H1 (cell line): Measurements from ENCODE around the gene SULT2B1. TPM values are rescaled to one million over a fixed set of nuclear protein-coding genes. Genes with fewer than 3 reads are reported as not detected.

Source experiments
- CHD7 ChIP-seq: fragments of 300-600 bp; sonication (generic); IDR thresholded peaks from 2 replicates; pipeline ENCODE4 v1.7.1; 2012; ENCODE audit warnings: low read length, moderate library complexity, mild to moderate bottlenecking, inconsistent platforms; ENCODE audit not compliant: insufficient replicate concordance
- GABPA ChIP-seq: IDR thresholded peaks from 2 replicates; pipeline ENCODE4 v1.6.1; 2011; ENCODE audit warnings: mild to moderate bottlenecking, low read length, moderate library complexity, borderline replicate concordance; ENCODE audit not compliant: insufficient read depth
- SIRT6 ChIP-seq: IDR thresholded peaks from one replicate; pipeline ENCODE4 v1.7.1; 2012; ENCODE audit warnings: low read length, inconsistent platforms
- TCF12 ChIP-seq: IDR thresholded peaks from 2 replicates; pipeline ENCODE4 v1.6.1; 2011; ENCODE audit warnings: low read depth, mild to moderate bottlenecking, low read length
- TEAD4 ChIP-seq: IDR thresholded peaks from 2 replicates; pipeline ENCODE4 v1.6.1; 2012; ENCODE audit warnings: low read depth, low read length, inconsistent platforms, mixed read lengths
- YY1 ChIP-seq: IDR thresholded peaks from 2 replicates; pipeline ENCODE4 v1.6.1; 2011; ENCODE audit warnings: low read depth, mild to moderate bottlenecking, low read length
- polyA plus RNA-seq, 7 experiments: library from polyadenylated mRNA; depleted of rRNA in 3 of 7; stranded (reverse) in 5 of 7; unstranded in 2 of 7; fragments of >200 nt in 5 of 7; fragments of 200-250 nt in 2 of 7; gene quantifications; 1 replicate in 5 of 7; 2 replicates in 1 of 7; 4 replicates in 1 of 7; pipeline versions ENCODE4 v1.2.1 to v1.2.3, GENCODE V29; 2011 to 2013; ENCODE audit warnings: missing spikeins in 2 of 7, mixed read lengths in 2 of 7
- total RNA-seq: library from RNA; stranded (reverse); fragmentation: NEBNext Ultra II Directional; extraction: Animal tissue kit (Norgen Biotek cat#: 25700); gene quantifications from 2 replicates; pipeline ENCODE4 v1.2.1, GENCODE V29; 2021
- TF ChIP-seq, protein P1 (sequence below): IDR thresholded peaks from 2 replicates; pipeline ENCODE4 v1.6.1; 2011; ENCODE audit warnings: low read length, improper control_type of control experiment
- TF ChIP-seq, protein P2 (sequence below): IDR thresholded peaks from 2 replicates; pipeline ENCODE4 v1.6.1; 2012; ENCODE audit warnings: low read length, inconsistent platforms

The SULT2B1 gene
- total and polyA plus RNA-seq, 2 of the 8 experiments (the other 6 are each of a cell fraction or from before 2014, with no cell fraction given) = 1.5 to 2.6 TPM

GRCh38 chr19:48642862-48643261 lies 90.9 kb downstream of the SULT2B1 start (continued):
- TF ChIP-seq CHD7 = no peak
- TF ChIP-seq, protein P1, sequence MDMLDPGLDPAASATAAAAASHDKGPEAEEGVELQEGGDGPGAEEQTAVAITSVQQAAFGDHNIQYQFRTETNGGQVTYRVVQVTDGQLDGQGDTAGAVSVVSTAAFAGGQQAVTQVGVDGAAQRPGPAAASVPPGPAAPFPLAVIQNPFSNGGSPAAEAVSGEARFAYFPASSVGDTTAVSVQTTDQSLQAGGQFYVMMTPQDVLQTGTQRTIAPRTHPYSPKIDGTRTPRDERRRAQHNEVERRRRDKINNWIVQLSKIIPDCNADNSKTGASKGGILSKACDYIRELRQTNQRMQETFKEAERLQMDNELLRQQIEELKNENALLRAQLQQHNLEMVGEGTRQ = no peak
- no peak for TF ChIP-seq GABPA
- no peak for TF ChIP-seq YY1
- TF ChIP-seq, protein P2, sequence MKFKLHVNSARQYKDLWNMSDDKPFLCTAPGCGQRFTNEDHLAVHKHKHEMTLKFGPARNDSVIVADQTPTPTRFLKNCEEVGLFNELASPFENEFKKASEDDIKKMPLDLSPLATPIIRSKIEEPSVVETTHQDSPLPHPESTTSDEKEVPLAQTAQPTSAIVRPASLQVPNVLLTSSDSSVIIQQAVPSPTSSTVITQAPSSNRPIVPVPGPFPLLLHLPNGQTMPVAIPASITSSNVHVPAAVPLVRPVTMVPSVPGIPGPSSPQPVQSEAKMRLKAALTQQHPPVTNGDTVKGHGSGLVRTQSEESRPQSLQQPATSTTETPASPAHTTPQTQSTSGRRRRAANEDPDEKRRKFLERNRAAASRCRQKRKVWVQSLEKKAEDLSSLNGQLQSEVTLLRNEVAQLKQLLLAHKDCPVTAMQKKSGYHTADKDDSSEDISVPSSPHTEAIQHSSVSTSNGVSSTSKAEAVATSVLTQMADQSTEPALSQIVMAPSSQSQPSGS = no peak
- no peak for TF ChIP-seq TCF12
- TF ChIP-seq TEAD4 = no peak
- no peak for TF ChIP-seq SIRT6
